ENCODE results near the gene SCUBE2.
"Not testable (repeated sequence)": the region's sequence is repeated elsewhere in the genome, so short reads cannot be mapped to it uniquely, and the experiment has no call there.

- TF ChIP-seq CTCF (IDR thresholded peaks at IDR 0.05); EZH2 (IDR thresholded peaks at IDR 0.05; ENCODE audit: borderline replicate concordance, insufficient read depth, low read depth, low read length, poor library complexity, severe bottlenecking): not testable (repeated sequence)
Observed at GRCh38 chr11:9097186-9097943, 6.0 kb upstream of the SCUBE2 start.
